NCI-H82 (cell line): ENCODE results near the gene GPATCH4.
"Not testable (repeated sequence)": the region's sequence is repeated elsewhere in the genome, so short reads cannot be mapped to it uniquely, and the experiment has no call there.

Source experiments
- DNase-seq: peaks from one replicate; lab custom pipeline; 2025; lab: John Stamatoyannopoulos, UW

Gene GPATCH4

DNA sequence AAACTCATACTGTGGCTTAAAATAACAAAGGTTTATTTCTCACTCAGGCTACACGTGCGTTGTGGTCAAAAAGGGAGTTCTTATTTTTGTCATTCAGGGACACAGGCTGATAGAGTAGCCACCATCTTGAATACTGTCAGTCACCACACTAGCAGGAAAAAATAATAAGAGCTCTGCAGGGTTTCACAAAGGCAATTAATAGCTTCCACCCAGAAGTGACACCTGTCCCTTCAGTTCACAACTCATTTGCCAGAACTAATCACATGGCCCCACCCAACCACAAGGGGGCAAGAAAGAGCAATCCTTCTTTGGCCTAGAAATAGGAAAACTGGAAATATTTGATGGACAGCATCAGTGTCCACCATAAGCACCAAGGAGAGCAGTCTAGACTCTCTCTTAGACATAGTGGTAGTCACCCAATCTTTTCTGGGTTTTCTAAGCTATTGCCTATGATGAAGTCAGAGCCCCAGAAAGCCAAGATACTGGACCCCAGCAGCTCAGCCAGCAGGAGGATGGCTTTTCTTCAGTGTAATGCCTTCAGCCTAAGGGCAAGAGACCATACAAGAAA is 26.1 kb upstream of the GPATCH4 start:
- DNase-seq, result peak; percentile 89

DNA sequence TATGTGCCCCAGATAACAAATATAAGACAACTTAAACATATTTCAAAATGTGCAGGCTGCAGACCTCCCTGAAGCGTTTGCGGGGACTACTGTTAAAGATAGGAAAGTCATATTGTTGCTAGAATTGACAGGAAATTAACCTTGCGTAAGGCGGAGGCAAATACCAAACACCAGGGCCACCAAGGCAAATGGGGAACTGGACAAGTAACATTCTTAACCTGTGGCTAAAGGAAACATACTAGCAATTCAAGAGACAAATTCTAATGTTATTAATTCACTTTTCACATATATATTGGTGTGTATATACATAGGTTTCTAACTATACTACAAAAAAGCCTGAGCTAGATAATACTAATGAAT is 24.8 kb upstream of the GPATCH4 start:
- DNase-seq, result no peak

DNA sequence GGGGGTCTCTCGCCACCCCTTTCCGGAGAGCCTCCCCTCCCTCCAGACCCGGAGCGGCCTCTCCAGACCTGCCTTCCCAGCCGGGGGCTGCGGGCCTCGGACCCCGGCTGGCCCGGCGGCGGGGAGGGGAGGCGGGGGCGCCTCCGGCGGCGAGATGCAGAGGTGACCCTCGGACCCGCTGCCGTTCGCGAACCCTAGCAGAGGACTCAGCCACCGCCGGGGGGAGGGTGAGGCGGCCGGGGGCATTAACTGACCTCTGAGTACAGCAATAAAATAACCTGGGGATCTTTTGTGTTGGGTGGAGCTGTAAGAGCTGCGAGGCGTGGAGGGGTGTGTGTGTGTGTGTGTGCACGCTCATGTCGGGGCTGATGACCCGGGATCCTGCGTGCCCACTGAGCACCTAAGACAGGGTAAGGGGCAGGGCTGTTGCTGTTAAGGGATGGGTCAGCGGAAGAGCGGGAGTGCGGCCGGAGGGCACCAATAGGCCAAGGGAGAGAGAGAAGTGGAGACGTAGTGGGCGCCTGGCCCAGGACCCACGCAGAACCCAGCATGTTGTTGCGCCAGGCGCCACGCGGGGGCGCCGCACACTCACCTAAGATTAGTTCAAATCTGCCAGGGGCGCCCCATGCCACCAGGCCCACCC is 24.3 kb upstream of the GPATCH4 start:
- peak; percentile 87 for DNase-seq

DNA sequence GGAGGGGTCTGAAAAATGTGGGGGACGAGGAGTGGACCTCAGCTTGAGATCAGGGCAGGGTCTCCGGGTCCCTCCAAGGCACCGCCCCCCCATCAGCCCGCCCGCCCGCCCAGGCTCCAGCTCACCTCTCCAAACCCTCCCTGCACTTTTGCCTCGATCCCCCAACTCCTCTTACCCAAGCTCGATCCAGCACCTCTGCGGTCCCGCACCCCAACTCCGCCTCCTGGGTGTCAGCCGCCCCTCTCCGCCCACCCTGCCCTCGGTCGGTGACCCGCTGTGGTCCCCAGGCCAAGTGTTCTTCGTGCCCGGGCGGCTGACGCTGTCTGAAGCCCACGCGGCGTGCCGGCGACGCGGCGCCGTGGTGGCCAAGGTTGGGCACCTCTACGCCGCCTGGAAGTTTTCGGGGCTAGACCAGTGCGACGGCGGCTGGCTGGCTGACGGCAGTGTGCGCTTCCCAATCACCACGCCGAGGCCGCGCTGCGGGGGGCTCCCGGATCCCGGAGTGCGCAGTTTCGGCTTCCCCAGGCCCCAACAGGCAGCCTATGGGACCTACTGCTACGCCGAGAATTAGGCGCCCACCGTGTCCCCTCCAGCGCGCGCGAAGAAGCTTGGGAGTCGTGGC is 23.6 kb upstream of the GPATCH4 start:
- peak; percentile 60 for DNase-seq

DNA sequence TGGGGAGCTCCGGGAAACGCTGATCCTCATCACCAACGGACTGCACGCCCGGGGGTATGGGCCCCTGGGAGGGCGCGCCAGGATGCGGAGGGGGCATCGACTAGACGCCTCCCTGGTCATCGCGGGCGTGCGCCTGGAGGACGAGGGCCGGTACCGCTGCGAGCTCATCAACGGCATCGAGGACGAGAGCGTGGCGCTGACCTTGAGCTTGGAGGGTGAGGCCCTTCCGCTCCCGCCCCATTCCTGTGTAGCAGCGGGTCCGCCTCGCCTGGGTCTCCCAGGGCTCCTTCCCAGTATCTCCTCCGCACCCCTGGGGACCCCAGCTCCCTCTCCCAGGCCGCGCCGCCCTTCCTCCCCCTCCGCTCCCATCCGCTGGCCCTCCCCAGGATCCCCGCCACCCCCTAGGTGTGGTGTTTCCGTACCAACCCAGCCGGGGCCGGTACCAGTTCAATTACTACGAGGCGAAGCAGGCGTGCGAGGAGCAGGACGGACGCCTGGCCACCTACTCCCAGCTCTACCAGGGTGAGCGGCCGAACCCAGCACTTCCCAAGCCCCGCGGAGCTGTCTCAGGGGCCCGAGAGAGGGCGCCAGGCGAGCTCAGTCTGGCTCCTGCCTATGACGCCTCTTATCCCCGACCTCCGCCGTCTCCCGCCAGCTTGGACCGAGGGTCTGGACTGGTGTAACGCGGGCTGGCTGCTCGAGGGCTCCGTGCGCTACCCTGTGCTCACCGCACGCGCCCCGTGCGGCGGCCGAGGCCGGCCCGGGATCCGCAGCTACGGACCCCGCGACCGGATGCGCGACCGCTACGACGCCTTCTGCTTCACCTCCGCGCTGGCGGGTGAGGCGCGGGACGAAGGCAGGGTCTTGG is 22.9 kb upstream of the GPATCH4 start:
- DNase-seq, result peak; percentile 92

DNA sequence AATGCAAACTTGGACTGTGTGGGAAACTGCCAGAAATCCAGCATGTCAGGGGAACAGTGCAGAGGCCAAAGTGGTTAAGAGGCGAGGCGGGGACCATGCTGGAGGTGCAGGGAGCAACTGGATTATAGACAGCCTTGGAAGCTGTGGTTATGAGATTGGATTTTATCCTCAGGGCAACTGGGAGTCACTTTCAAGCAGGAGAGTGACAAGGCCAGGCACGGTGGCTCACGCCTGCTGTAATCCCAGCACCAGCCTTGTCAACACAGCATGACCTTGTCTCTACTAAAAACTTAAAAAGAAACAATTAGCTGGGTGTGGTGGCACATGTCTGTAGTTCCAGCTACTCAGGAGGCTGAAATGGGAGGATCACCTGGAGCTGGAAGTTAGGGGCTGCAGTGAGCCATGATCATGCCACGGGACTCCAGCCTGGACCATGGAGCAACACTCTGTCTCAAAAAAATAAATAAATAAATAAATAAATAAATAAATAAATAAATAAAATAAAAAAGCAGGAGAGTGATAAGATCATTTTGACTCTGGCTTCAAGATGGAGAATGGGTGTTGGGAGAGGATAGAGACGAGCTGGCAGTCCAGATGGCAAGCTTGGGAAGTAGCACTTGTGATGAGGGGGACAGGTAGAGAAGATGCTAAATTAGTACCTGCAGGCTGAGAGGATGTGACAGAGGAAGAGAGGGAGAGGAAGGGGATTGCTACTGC is 21.5 kb upstream of the GPATCH4 start:
- DNase-seq, result peak; percentile 84

DNA sequence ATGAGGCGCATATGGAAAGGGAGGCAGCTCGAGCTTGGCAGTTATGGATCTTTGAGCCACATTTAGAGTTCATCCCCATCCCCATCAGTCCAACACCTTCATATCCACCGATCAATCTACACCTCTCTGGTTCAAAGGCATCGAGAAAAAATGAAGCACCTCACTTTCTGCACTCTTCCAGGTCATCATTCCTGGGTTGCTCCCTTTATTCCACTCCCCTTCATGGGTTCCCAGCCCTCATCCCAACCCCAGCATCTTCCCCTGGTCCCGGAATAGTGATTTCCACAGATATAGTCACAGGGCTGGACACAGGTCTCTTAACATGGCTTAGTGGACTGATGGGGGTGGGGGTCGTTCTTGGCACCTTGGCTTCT is 18.3 kb upstream of the GPATCH4 start:
- no peak for DNase-seq

DNA sequence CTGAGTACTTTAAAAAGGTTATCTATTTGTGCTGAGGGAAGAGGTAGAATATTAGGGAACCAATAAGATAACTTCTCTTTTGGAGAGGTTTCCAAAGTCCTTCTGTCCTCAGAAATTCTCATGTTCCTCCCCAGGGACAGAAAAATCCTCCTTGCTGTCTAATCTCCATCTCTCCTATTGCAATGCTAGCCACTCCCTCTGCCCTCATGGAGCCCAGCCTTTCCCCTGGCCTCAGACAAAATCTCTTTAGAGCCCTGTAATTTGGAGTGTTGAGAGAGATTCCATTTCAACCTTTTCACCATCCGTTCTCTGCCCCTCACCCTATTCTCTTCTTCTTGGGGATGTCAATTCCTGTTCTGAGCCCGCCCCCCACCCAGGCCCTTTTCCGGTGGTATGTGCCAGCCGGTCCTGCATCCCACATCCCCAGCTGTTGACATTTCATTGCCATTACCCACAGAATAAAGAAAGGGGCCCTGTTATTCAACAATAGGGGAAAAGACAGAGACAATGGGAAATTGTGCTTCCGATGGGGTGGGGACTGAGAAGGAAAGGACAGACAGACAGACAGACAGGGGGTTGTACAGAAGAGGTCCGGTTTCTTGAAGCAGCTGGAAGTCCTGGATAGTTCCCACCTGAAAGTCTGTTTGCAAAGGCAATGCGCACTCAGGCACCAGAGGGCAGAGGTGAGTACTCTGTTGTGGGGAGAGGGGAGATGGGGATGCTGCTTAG is 17.7 kb upstream of the GPATCH4 start, which contains the start of gene HAPLN2:
Gene HAPLN2 (plus strand): TSS at position 563 of the 729 bp plus-strand sequence. CDS start 4,076 bp downstream, outside the sequence.
- peak; percentile 85 for DNase-seq

DNA sequence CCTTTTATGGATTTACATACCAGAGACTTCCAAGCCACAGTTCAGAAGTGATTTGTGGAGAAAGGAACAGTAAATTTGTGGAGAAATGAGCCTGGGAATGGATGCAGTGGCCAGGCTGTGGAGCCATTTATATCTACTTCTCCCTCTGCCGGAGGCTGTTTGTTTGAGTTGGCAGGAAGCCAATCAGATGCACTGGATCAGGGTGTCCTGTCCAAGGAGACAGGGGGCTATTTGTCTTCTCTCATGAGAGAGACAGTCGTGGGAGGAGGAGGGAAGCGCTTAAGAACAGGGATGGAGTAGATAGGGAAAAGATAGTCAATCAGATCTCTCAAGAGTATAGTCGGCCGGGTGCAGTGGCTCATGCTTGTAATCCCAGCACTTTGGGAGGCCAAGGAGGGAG is 15.2 kb upstream of the GPATCH4 start:
- DNase-seq, result peak; percentile 97

DNA sequence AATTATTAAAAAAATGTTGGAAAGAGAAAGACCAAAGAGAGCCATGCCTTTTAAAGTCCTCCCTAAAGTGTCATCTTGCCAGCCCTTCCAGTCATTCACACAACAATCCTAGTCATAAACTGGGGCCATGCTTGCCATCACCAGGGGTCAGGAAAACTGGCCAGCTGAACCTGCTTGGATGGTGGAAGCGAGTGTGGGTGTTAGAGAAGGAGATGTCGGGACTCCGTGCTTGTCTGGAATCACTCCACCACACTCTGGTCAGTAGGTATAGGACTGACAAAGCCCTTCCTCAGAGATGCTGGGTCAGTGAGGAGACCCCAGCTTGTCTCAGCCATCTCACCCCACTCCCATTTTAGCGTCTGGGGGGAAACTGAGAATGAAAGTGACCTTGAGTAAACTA is 14.7 kb upstream of the GPATCH4 start:
- DNase-seq, result no peak

DNA sequence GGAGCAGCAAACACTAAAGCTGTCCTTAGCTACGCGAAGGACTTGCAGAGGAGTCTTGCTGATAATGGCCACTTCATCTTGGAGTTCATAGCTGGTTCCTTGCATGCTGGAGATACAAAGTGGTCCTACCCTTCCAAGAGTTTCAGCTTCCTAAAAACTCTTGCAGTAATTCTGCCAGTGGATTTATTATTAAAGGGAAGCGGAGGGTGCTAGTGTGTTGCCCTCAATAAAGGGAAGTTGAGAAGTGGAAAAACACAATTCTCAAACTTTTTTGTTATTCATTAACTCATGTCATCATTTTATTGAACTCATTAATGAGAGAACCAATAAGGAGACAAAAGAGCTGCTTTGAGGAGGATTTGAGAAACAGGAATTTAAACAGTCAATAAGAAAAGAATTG is 11.4 kb upstream of the GPATCH4 start:
- DNase-seq, result no peak

DNA sequence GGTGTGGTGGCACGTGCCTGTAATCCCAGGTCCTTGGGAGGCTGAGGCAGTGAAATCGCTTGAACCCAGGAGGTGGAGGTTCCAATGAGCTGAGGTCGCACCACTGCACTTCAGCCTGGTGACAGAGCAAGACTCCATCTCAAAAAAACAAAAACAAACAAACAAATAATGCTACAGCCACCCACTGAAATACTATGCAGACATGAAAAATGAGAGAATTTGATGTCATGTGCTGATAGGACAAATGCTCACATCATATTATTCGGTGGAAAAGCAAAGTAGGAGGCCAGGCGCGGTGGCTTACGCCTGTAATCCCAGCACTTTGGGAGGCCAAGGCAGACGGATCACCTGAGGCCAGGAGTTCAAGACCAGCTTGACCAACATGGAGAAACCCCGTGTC is 8.8 kb upstream of the GPATCH4 start:
- DNase-seq, result not testable (repeated sequence)

DNA sequence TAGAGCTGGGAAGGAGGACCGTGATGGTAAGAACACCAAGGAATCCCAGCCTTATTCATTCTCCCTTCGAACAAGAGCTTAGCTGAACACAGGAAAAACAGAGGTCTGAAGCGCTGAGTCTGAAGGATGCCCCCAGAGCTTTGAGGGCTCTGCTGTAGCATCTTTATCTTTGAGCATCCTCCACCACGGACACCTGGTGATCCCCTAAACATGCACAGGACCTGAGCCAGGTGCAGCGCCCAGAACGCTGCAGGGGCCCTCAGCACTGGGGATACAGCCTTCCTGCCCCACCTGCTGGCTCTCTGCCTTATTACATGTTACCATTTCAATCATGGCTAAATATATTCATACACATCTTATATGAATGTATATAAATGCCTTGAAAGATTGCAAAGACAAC is 7.7 kb upstream of the GPATCH4 start:
- DNase-seq, result peak; percentile 80

DNA sequence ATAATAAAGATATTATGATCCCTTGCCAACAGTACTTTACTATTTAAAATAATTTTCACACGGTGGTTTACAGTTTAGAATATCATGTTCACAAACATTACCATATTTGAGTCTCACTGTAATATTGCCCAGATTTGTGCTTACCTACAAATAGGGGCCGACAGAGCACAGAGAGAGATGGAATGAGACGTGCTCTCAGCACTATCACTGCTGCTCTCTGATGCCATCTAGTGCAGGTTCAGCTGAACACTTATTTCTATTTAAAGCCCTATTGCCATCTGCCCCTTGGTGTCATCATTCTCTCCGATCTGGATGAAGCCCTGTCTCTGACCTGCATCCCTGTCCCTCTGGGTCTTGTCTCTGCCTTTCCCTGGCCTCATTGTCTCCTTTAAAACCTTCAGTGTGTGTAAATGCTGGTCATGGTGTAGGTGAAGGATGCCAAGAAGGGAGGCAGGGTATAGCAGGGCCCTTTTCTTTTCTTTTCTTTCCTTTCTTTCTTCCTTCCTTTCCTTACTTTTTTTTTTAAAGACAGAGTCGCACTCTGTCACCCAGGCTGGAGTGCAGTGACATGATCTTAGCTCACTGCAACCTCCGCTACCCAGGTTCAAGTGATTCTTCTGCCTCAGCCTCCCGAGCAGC is 6.9 kb upstream of the GPATCH4 start:
- peak; percentile 95 for DNase-seq

DNA sequence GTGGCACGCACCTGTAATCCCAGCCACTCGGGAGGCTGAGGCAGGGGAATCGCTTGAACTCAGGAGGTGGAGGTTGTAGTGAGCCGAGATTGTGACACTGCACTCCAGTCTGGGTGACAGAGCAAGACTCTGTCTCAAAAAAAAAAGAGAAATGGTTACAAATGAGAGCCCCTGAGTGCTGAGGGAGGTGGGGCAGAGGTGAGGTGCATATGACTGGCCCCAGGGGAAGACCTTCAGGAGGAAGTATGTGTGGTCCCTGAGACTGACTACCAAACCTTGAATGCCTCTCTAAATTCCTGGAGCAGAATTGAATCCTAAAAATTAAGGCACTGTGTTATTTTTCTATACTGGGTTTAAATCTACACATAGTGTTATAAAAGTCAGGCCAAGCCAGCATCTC is 6.1 kb upstream of the GPATCH4 start:
- not testable (repeated sequence) for DNase-seq

DNA sequence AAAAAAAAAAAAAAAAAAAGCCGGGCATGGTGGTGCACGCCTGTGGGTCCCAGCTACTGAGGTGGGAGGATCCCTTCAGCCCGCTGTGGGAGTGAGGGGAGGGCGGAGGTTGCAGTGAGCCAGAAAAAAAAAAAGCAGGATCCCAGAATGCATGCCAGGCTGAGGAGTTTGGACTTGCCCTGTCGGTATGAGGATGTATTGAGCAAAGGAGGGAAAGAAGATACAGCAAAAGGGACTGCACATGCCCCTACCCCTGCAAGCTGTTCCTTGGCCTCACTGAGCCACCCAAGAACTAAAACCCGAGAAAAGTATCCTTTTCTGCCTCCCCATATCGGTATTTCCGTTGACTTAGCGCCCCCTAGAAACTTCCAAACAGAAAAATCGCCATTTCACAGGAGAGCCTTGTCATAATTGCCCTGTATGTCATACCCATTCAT is 1.3 kb upstream of the GPATCH4 start:
- peak; percentile 52 for DNase-seq

DNA sequence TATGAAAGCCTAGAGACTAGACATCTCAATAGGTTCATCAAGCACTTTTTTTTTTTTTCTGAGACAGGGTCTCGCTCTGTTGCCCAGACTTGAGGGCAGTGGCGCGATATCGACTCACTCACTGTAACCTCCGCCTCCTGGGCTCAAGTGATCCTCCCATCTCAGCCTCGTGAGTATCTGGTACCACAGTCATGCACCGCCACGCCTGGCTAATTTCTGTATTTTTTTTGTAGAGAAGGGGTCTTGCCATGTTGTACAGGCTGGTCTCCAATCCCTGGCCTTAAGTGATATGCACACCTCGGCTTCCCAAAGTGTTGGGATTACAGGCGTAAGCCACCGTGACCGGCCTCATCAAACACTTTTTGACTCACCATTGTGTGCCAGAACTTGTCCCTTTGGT is 613 bp upstream of the GPATCH4 start:
- DNase-seq, result no peak

DNA sequence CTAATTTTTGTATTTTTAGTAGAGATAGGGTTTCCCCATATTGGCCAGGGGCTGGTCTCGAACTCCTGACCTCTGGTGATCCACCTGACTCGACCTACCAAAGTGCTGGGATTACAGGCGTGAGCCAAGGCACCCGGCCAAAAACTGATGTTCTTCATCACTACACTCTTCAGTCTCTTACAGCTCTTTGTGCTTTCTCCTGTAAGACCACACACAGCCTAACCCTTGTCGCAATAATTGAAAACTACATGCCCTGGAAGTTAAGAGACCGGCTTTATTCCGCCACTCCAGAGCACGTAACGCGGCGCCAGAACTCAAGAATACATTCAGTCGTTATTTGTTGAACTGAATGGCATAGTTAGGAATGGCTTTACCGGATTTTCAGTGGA is 552 bp downstream of the GPATCH4 start:
- DNase-seq, result no peak

DNA sequence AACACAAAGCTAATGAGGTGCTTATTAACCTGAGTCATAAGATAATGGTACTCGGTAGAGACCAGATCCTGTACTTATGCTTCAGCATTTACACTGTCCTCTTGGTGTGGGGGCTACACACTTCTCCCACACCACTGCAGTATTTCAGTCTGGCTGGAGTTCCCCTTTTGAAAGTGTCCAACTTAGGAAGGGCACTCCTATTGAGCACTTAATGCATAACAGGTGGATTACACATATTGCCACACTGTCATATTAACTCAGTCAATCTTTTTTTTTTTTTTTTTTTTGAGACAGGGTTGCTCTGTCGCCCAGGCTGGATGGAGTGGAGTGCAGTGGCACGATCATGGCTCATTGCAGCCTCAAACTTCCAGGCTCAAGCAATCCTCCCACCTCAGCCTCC is 1.5 kb downstream of the GPATCH4 start:
- DNase-seq, result peak; percentile 33

DNA sequence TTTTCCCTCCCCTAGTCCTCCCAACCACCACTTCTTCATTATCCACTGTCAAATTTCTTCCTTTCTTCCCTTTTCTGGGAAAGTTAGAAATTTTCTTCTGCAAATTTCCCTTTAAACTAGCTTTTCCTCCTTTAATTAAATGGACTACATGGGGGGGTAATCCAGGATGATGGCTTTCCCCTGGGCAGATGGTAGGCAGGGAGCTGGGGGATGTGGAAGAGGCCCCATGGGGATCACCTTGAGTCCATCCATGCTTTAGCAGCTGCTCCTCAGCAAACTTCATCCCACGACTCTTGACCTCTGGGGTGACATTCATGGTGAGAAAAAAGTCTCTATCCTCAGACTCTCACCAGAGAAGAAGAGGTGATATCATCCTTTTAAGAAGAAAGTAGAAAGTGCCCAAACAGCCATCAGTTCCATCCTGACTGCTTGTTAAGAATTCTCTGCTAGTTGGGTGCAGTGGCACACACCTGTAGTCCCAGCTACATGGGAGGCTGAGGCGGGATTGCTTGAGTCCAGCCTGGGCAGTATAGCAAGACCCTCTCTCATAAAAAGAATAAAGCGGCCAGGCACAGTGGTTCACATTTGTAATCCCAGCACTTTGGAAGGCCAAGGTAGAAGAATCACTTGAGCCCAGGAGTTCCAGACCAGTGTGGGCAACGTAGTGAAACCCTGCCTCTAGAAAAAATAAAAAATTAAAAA is 2.4 kb downstream of the GPATCH4 start:
- peak; percentile 58 for DNase-seq
